ENCODE data around the gene CCP110.

DNA sequence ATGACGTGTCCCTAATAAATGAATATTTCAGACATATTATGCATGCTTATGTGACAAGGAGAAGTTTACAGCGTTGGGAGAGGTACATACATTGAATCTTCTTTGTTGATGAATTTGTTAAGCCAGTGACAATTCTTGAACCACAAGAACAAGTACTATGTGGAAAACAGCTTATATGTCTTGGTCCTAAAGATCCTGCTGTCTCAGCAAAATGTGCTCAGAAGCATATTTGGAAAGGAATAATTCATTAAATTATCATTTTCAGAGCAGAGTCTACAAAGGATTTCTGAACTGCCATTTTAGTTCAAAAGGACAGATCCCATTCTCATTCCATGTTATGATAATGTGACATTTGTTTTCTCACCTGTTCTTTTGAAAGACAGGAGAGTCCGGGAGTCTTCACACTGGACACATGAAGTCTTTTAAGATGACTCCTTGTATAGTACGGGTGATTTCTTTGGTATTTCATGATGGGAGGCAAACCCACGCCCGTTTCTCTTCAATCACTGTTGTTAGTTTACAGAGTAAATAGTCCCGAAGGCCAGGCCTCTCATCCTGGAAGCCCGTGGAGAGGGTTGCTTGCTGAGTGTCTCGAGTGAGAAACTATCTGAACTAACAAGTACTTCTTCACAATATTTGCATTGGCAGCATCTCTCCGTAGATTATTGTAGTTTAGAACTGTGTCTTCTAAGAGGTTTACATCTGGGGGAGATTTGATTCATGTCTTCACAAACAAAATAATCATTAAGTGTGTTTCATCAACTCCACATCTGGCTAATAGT is 58.5 kb downstream of the CCP110 start:
- TF ChIP-seq, protein P1, sequence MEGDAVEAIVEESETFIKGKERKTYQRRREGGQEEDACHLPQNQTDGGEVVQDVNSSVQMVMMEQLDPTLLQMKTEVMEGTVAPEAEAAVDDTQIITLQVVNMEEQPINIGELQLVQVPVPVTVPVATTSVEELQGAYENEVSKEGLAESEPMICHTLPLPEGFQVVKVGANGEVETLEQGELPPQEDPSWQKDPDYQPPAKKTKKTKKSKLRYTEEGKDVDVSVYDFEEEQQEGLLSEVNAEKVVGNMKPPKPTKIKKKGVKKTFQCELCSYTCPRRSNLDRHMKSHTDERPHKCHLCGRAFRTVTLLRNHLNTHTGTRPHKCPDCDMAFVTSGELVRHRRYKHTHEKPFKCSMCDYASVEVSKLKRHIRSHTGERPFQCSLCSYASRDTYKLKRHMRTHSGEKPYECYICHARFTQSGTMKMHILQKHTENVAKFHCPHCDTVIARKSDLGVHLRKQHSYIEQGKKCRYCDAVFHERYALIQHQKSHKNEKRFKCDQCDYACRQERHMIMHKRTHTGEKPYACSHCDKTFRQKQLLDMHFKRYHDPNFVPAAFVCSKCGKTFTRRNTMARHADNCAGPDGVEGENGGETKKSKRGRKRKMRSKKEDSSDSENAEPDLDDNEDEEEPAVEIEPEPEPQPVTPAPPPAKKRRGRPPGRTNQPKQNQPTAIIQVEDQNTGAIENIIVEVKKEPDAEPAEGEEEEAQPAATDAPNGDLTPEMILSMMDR (IDR thresholded peaks at IDR 0.05; ENCODE audit: borderline replicate concordance, extremely low read depth, low read length, poor library complexity, severe bottlenecking) = no peak
- TF ChIP-seq EZH2 (IDR thresholded peaks at IDR 0.05; ENCODE audit: borderline replicate concordance, low read depth, low read length, severe bottlenecking) = no peak

Data from DND-41 (cell line).